Neural progenitor cell (in vitro differentiated cells): ENCODE data around the gene EYA4. TPM values are rescaled to one million over a fixed set of nuclear protein-coding genes. Genes with fewer than 3 reads are reported as not detected.

Experiments
- DNase-seq: peaks from one replicate; pipeline ENCODE4 v3.0.0-alpha.2; 2016; ENCODE audit warnings: low spot score
- H2AFZ ChIP-seq: fragments of 200-600 bp; sonication (generic); replicated peaks from 2 replicates; pipeline ENCODE4 v1.6.1; 2016; ENCODE audit warnings: antibody characterized with exemption
- H3F3A ChIP-seq: fragments of 200-600 bp; sonication (generic); 2 replicates; pipeline ENCODE4 v1.6.1; 2016; ENCODE audit warnings: antibody characterized with exemption, low read depth
- H3K27ac ChIP-seq: fragments of 200-600 bp; sonication (generic); 2 replicates; pipeline ENCODE4 v1.5.1; 2016; ENCODE audit warnings: mild to moderate bottlenecking
- H3K27me3 ChIP-seq: fragments of 200-600 bp; sonication (generic); 2 replicates; pipeline ENCODE4 v1.6.1; 2016; ENCODE audit warnings: mild to moderate bottlenecking, moderate library complexity
- H3K36me3 ChIP-seq: fragments of 200-600 bp; sonication (generic); 2 replicates; pipeline ENCODE4 v1.5.1; 2016
- H3K4me1 ChIP-seq: fragments of 200-600 bp; sonication (generic); 2 replicates; pipeline ENCODE4 v1.6.1; 2016; ENCODE audit warnings: mixed run types
- H3K4me2 ChIP-seq: fragments of 200-600 bp; sonication (generic); 2 replicates; pipeline ENCODE4 v1.6.1; 2016
- H3K4me3 ChIP-seq: fragments of 200-600 bp; sonication (generic); 2 replicates; pipeline ENCODE4 v1.5.1; 2016
- H3K79me2 ChIP-seq: fragments of 200-600 bp; sonication (generic); 2 replicates; pipeline ENCODE4 v1.6.1; 2016; ENCODE audit warnings: low read depth
- H3K9ac ChIP-seq: fragments of 200-600 bp; sonication (generic); 2 replicates; pipeline ENCODE4 v1.6.1; 2016
- H3K9me3 ChIP-seq: fragments of 200-600 bp; sonication (generic); 2 replicates; pipeline ENCODE4 v1.5.1; 2016; ENCODE audit warnings: low read depth
- H4K20me1 ChIP-seq: fragments of 200-600 bp; sonication (generic); 2 replicates; pipeline ENCODE4 v1.6.1; 2016; ENCODE audit warnings: low read depth
- H3K27ac Mint-ChIP-seq: 3 replicates; pipeline ENCODE4 v1.8.0; 2021; ENCODE audit warnings: mixed read lengths
- H3K27me3 Mint-ChIP-seq: 2 replicates; pipeline ENCODE4 v1.8.0; 2022; ENCODE audit warnings: low read depth, mild to moderate bottlenecking, inconsistent platforms, moderate library complexity, mixed read lengths; ENCODE audit not compliant: insufficient read depth
- H3K36me3 Mint-ChIP-seq: 3 replicates; pipeline ENCODE4 v1.8.0; 2021; ENCODE audit warnings: mixed read lengths
- H3K4me1 Mint-ChIP-seq: 3 replicates; pipeline ENCODE4 v1.8.0; 2021; ENCODE audit warnings: mixed read lengths
- H3K4me3 Mint-ChIP-seq: 3 replicates; pipeline ENCODE4 v1.8.0; 2021; ENCODE audit warnings: mild to moderate bottlenecking, moderate library complexity, mixed read lengths
- H3K9me3 Mint-ChIP-seq: 3 replicates; pipeline ENCODE4 v1.8.0; 2020; ENCODE audit warnings: mixed read lengths
- EZH2 ChIP-seq: fragments of 200-600 bp; sonication (generic); IDR thresholded peaks from 2 replicates; pipeline ENCODE4 v1.6.1; 2017; ENCODE audit warnings: antibody characterized with exemption, mild to moderate bottlenecking, moderate library complexity
- EZH2phosphoT487 ChIP-seq: fragments of 200-600 bp; sonication (generic); IDR thresholded peaks from 2 replicates; pipeline ENCODE4 v1.6.1; 2017; ENCODE audit warnings: antibody characterized with exemption
- total RNA-seq: library from RNA; depleted of rRNA; stranded (reverse); fragments of >200 nt; gene quantifications from 2 replicates; pipeline ENCODE4 v1.2.3, GENCODE V29; 2015; ENCODE audit warnings: low replicate concordance
- TF ChIP-seq, protein P1 (sequence below): fragments of 200-600 bp; sonication (generic); IDR thresholded peaks from 2 replicates; pipeline ENCODE4 v1.5.1; 2017; ENCODE audit warnings: antibody characterized with exemption, mild to moderate bottlenecking

EYA4 gene
- total RNA-seq, 1 donor from 2014 or later: 2.4 TPM

DNA sequence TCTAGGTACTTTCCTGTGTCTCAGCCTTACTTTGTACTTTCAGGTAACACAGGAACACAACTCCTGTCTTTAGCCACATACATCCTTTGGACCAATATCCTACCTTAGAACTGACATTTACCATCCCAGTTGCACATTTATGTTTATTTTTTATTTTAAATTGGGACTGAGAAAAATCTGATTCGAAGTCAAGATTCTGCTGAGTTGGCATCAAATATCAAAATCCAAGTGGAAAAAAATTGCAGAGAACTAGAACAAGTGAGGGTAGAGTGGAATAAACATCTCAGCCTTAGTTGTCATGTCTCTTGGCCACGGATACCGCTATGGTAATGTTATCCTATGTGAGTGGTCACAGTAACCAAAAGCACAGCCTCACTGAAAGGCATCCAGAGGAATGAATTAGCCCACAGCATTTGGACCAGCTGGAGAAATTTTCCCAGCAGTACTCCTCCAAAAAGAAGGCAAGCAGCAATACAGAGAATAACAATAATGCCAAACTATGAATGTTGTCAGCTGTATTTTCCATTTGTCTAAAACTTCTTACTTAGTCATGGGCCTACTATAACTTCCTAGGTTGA is 17.6 kb upstream of the EYA4 start:
- no peak overlapping the region for H2AFZ ChIP-seq
- H3K4me2 ChIP-seq: no peak overlapping the region
- no peaks in the 10 kb centered on the region for H3K79me2 ChIP-seq
- H3K9ac ChIP-seq: no peak overlapping the region
- H3K36me3 ChIP-seq: no peaks in the 10 kb centered on the region
- no peak overlapping the region for H3K27ac ChIP-seq
- Mint-ChIP-seq H3K36me3 (no peaks in the 10 kb centered on the region), H3K4me1 (no peaks in the 10 kb centered on the region), H3K27ac (no peak overlapping the region), H3K9me3 (no peaks in the 10 kb centered on the region), H3K27me3 (no peaks in the 10 kb centered on the region), H3K4me3 (no peak overlapping the region)
- H3K27me3 ChIP-seq: no peaks in the 10 kb centered on the region
- H3K4me1 ChIP-seq: no peaks in the 10 kb centered on the region
- TF ChIP-seq, protein P1, sequence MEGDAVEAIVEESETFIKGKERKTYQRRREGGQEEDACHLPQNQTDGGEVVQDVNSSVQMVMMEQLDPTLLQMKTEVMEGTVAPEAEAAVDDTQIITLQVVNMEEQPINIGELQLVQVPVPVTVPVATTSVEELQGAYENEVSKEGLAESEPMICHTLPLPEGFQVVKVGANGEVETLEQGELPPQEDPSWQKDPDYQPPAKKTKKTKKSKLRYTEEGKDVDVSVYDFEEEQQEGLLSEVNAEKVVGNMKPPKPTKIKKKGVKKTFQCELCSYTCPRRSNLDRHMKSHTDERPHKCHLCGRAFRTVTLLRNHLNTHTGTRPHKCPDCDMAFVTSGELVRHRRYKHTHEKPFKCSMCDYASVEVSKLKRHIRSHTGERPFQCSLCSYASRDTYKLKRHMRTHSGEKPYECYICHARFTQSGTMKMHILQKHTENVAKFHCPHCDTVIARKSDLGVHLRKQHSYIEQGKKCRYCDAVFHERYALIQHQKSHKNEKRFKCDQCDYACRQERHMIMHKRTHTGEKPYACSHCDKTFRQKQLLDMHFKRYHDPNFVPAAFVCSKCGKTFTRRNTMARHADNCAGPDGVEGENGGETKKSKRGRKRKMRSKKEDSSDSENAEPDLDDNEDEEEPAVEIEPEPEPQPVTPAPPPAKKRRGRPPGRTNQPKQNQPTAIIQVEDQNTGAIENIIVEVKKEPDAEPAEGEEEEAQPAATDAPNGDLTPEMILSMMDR: no peak
- TF ChIP-seq EZH2phosphoT487: no peak
- TF ChIP-seq EZH2: no peak
- no peaks in the 10 kb centered on the region for H3K9me3 ChIP-seq
- no peak overlapping the region for H3K4me3 ChIP-seq
- no peaks in the 10 kb centered on the region for H3F3A ChIP-seq
- DNase-seq: no peak
- H4K20me1 ChIP-seq: no peaks in the 10 kb centered on the region

DNA sequence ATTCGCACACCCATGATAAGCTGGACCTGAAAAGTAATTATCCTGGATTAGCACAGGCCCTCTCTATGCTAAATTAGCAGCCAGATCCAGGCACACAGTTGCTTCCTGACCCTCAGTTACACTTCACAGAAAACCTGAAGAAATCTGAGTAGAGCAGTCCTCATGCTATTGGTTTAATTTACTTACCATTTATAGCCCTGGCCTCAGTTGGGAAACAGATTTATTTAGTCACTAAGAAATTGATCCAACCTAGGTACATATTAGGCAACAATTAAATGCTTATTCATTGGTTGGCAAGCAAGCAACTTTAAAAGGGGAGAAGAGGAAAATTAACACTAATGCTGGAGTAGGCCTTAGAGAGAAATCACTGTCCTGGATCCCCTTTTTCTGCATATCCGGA is 15.6 kb upstream of the EYA4 start:
- no peak overlapping the region for H3K27ac ChIP-seq
- H3K36me3 Mint-ChIP-seq: no peaks in the 10 kb centered on the region
- no peak for TF ChIP-seq EZH2
- TF ChIP-seq, protein P1: no peak
- TF ChIP-seq EZH2phosphoT487: no peak
- H3K9ac ChIP-seq: no peak overlapping the region
- no peak overlapping the region for H3K4me3 Mint-ChIP-seq
- no peaks in the 10 kb centered on the region for H3F3A ChIP-seq
- H3K9me3 ChIP-seq: no peaks in the 10 kb centered on the region
- H2AFZ ChIP-seq: no peak overlapping the region
- H3K79me2 ChIP-seq: no peaks in the 10 kb centered on the region
- H3K4me3 ChIP-seq: no peak overlapping the region
- no peaks in the 10 kb centered on the region for H3K27me3 Mint-ChIP-seq
- DNase-seq: no peak
- H3K27ac Mint-ChIP-seq: no peak overlapping the region
- H3K9me3 Mint-ChIP-seq: no peaks in the 10 kb centered on the region
- H3K4me2 ChIP-seq: no peak overlapping the region
- no peaks in the 10 kb centered on the region for H3K4me1 ChIP-seq
- H4K20me1 ChIP-seq: no peaks in the 10 kb centered on the region
- no peaks in the 10 kb centered on the region for H3K4me1 Mint-ChIP-seq
- no peaks in the 10 kb centered on the region for H3K36me3 ChIP-seq
- H3K27me3 ChIP-seq: no peaks in the 10 kb centered on the region

DNA sequence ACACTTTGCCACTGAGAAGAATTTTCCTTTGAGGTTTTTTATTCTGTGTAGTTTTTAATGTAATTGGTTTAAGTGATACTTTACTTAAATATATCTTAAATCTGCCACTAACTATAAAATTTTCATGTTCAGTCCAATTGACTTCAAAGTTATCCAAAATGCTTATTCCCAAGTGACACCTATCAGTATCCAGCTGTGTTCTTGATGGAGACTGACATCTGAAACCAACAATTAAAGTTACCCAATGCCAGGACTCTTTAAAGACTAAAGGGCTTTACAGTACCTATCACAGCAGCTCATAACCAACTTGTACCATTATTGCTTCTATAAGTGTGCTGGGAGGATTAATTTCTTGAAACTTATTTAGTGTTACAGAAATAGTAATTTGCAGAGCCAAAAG is 13.8 kb upstream of the EYA4 start:
- Mint-ChIP-seq H3K36me3 (no peaks in the 10 kb centered on the region), H3K27me3 (no peaks in the 10 kb centered on the region)

More for the DNA sequence above, 13.8 kb upstream of the EYA4 start:
- H3K4me3 Mint-ChIP-seq: no peak overlapping the region
- no peak for TF ChIP-seq EZH2phosphoT487
- TF ChIP-seq, protein P1: no peak
- TF ChIP-seq EZH2: no peak
- Histone ChIP-seq H3K4me3 (no peak overlapping the region), H3K27ac (no peak overlapping the region), H2AFZ (no peak overlapping the region), H4K20me1 (no peaks in the 10 kb centered on the region), H3K9me3 (no peaks in the 10 kb centered on the region), H3K9ac (no peak overlapping the region), H3K4me2 (no peak overlapping the region), H3K4me1 (no peaks in the 10 kb centered on the region), H3F3A (no peaks in the 10 kb centered on the region), H3K27me3 (no peaks in the 10 kb centered on the region), H3K36me3 (no peaks in the 10 kb centered on the region), H3K79me2 (no peaks in the 10 kb centered on the region)
- H3K27ac Mint-ChIP-seq: no peak overlapping the region
- DNase-seq: no peak
- H3K9me3 Mint-ChIP-seq: no peaks in the 10 kb centered on the region
- H3K4me1 Mint-ChIP-seq: no peaks in the 10 kb centered on the region
